ENCODE results near the gene TEKT1. TPM values are rescaled to one million over a fixed set of nuclear protein-coding genes. Genes with fewer than 3 reads are reported as not detected.

The TEKT1 gene
- total RNA-seq, 1 experiment from 2014 or later: 0.61 TPM

DNA sequence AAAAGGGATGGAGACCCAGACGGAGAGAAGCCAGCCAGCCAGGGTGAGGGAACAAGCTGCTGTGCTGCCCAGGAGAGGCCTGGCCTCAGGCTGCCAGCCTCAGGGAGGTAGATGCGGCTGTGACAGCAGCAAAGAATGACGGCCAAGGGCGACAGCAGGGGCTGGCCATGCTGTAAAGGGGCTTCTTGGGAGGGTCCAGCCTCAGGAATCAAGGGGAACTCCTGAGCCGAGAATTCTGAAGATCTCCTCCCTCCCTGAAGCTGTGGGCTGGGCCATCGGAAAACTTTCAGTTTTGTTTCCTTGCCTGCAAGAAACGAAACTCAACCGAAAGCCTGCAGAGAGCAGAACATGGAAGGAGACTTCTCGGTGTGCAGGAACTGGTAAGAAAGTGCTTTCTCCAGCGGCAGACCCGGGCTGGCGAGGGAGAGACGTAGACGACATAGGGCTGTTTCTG lies 75.8 kb downstream of the TEKT1 start, which contains the start of gene XAF1:
Gene XAF1 (plus strand): TSS at position 316 of the 454 bp plus-strand sequence. CDS start 33 bp downstream, at position 349.
- no peaks in the 10 kb centered on the region for H3K79me2 ChIP-seq (ENCODE audit: low read depth)
- TF ChIP-seq CTCF (conservative IDR thresholded peaks at IDR 0.05) (no peak), EZH2 (IDR thresholded peaks at IDR 0.05; ENCODE audit: low read depth) (no peak)
- H3K27ac ChIP-seq: no peak within 1 kb of the TSS
- H3K36me3 ChIP-seq (ENCODE audit: low read depth): no peaks in the 10 kb centered on the region
- no TSS peak for BruUV-seq (replicated peaks)
- DNase-seq: peak in 1 of 2 experiments; percentile 32
- H3K27me3 ChIP-seq (ENCODE audit: insufficient read depth, low read depth): no peaks in the 10 kb centered on the region
- POLR2A ChIA-PET (ENCODE audit: unreplicated experiment): interaction anchor here (0.7 kb wide), 1 partner anchor 932 kb away, joined by 5 read pairs; the partner anchor contains the start of gene TP53
- intact Hi-C loops (cut with micrococcal nuclease; ENCODE audit: unreplicated experiment): no loop called here
- peaks cover 22% of the 10 kb centered on the region for H3K4me1 ChIP-seq (replicated peaks; ENCODE audit: insufficient read depth)
- H3F3A ChIP-seq (ENCODE audit: insufficient read depth, low read depth): peaks cover 21% of the 10 kb centered on the region
- 0 out of 2 replicates have a peak within 1 kb of the TSS, but pooled peaks have one; percentile 16 for H3K4me2 ChIP-seq
- H2AFZ ChIP-seq: peak within 1 kb of the TSS; percentile 52; the same call in 1 of the 2 replicates
- no peaks in the 10 kb centered on the region for H4K20me1 ChIP-seq (ENCODE audit: insufficient read depth)
- H3K9me3 ChIP-seq (ENCODE audit: insufficient read depth, low read depth): no peaks in the 10 kb centered on the region
- CTCF ChIA-PET: no interaction called here
- no peak within 1 kb of the TSS for H3K4me3 ChIP-seq
- no peaks in the 10 kb centered on the region for H3K9me2 ChIP-seq (ENCODE audit: insufficient read depth)

DNA sequence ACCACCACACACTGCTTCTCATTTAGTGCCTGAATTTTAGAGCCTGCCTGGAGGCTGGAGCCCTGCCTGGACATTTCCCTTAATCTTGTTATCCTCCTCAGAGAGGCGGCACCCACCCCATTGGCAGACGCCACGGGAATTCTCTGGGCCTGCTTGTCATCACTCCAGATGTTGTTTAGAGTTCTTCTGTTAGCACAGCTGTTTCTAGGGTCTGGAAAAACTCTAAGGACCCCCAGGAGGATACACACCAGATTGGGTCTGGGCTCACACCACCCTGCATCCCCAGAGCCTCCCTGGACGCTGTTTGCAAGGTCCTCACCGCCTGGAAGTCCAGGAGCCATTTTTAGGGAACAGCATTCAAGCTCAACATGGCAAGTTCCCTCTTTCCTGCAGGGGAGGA lies 76.2 kb downstream of the TEKT1 start:
- Histone ChIP-seq H3K36me3 (ENCODE audit: low read depth) (no peaks in the 10 kb centered on the region), H3K9me3 (ENCODE audit: insufficient read depth, low read depth) (no peaks in the 10 kb centered on the region), H3K27me3 (ENCODE audit: insufficient read depth, low read depth) (no peaks in the 10 kb centered on the region), H3K79me2 (ENCODE audit: low read depth) (no peaks in the 10 kb centered on the region), H4K20me1 (ENCODE audit: insufficient read depth) (no peaks in the 10 kb centered on the region), H3K9me2 (ENCODE audit: insufficient read depth) (no peaks in the 10 kb centered on the region), H3K4me3 (no peak overlapping the region), H3K27ac (no peak overlapping the region), H2AFZ (no peak overlapping the region), H3F3A (ENCODE audit: insufficient read depth, low read depth) (peaks cover 21% of the 10 kb centered on the region), H3K4me1 (replicated peaks; ENCODE audit: insufficient read depth) (peaks cover 22% of the 10 kb centered on the region), H3K4me2 (no peak overlapping the region)
- POLR2A ChIA-PET (ENCODE audit: unreplicated experiment): interaction anchor here (0.7 kb wide), 1 partner anchor 932 kb away, joined by 5 read pairs; the partner anchor contains the start of gene TP53
- TF ChIP-seq CTCF (conservative IDR thresholded peaks at IDR 0.05): no peak
- DNase-seq: no peak
- no TSS peak for BruUV-seq (replicated peaks)
- CTCF ChIA-PET: no interaction called here
- intact Hi-C loops (cut with micrococcal nuclease; ENCODE audit: unreplicated experiment): no loop called here

DNA sequence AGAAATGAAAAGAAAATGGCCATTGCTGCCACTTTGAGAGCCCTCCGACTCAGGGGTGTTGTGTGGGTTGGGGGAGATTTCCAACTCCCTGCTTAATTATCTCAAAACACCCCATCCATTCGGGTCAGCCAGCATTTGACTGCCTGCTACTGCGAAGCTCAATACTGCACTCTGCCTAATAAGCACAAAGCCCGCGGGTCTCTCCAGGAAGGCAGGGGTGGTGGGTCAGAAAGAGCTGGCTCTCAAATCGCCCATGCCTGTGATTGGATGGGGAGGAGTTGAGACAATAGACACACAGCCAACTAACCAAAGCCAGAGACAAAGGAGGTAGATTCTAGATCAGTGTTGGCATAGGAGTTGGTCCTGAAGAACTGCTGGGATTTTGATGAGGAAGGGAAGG lies 78.0 kb downstream of the TEKT1 start:
- Histone ChIP-seq H3K4me1 (replicated peaks; ENCODE audit: insufficient read depth) (peaks cover 22% of the 10 kb centered on the region), H3K79me2 (ENCODE audit: low read depth) (no peaks in the 10 kb centered on the region), H3K9me3 (ENCODE audit: insufficient read depth, low read depth) (no peaks in the 10 kb centered on the region), H3F3A (ENCODE audit: insufficient read depth, low read depth) (peaks cover 21% of the 10 kb centered on the region), H3K4me3 (no peak overlapping the region), H2AFZ (no peak overlapping the region), H3K9me2 (ENCODE audit: insufficient read depth) (no peaks in the 10 kb centered on the region), H3K27ac (peak overlapping the region; percentile 94), H3K36me3 (ENCODE audit: low read depth) (no peaks in the 10 kb centered on the region), H4K20me1 (ENCODE audit: insufficient read depth) (no peaks in the 10 kb centered on the region), H3K27me3 (ENCODE audit: insufficient read depth, low read depth) (no peaks in the 10 kb centered on the region), H3K4me2 (peak overlapping the region; percentile 45)
- BruUV-seq (replicated peaks): TSS peak; percentile 70
- no peak for TF ChIP-seq CTCF (conservative IDR thresholded peaks at IDR 0.05)
- TF ChIP-seq EZH2 (IDR thresholded peaks at IDR 0.05; ENCODE audit: low read depth): no peak
- intact Hi-C loops (cut with micrococcal nuclease; ENCODE audit: unreplicated experiment): loop anchor here (2.0 to 5.0 kb wide), 3 partner anchors 74 to 159 kb away; no protein-coding TSS in a partner anchor
- no peak for DNase-seq
- ChIA-PET POLR2A (ENCODE audit: unreplicated experiment) (no interaction called here), CTCF (interaction anchor here (0.6 kb wide), 1 partner anchor 281 kb away, joined by 3 read pairs; no protein-coding TSS in a partner anchor)
